ENCODE data around the gene CLDN8.

CLDN8 gene

DNA sequence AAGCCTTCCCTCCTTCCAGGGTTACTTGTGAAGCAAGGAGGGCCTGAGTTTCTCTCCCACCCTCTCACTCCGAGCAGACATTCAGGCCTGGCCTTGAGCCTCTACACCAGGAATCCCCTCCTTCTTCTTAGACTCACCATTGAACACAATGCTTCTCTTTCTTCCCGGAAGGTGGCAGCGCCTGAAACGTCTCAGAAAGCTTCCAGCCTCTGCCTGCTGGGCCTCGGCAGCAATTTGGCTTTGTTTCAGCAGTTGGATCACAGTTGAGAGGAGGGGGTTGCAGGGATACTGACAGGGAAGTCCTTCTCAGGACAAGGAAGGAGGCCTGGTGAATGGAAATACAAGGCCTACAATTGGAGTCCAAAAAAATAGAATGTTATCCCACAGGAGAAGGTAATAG lies 6.3 kb downstream of the CLDN8 start:
- H3K27ac ChIP-seq (ENCODE audit: low read length) = no peak overlapping the region
- H3K4me2 ChIP-seq (ENCODE audit: low read length) = no peak overlapping the region
- H3K79me2 ChIP-seq (ENCODE audit: low read length) = no peaks in the 10 kb centered on the region
- H4K20me1 ChIP-seq (ENCODE audit: insufficient read depth, low read length) = no peaks in the 10 kb centered on the region
- no peak overlapping the region for H3K4me3 ChIP-seq (ENCODE audit: low read length)
- H3K27me3 ChIP-seq (ENCODE audit: low read depth, low read length) = no peaks in the 10 kb centered on the region
- H3K9ac ChIP-seq (ENCODE audit: low read length) = no peak overlapping the region
- H2AFZ ChIP-seq (ENCODE audit: low read depth, low read length) = no peak overlapping the region
- H3K9me3 ChIP-seq (ENCODE audit: insufficient read depth, low read length) = no peaks in the 10 kb centered on the region
- no peaks in the 10 kb centered on the region for H3K4me1 ChIP-seq (ENCODE audit: low read length)
- H3K36me3 ChIP-seq (replicated peaks; ENCODE audit: low read depth, low read length) = no peaks in the 10 kb centered on the region
- TF ChIP-seq, protein P1, sequence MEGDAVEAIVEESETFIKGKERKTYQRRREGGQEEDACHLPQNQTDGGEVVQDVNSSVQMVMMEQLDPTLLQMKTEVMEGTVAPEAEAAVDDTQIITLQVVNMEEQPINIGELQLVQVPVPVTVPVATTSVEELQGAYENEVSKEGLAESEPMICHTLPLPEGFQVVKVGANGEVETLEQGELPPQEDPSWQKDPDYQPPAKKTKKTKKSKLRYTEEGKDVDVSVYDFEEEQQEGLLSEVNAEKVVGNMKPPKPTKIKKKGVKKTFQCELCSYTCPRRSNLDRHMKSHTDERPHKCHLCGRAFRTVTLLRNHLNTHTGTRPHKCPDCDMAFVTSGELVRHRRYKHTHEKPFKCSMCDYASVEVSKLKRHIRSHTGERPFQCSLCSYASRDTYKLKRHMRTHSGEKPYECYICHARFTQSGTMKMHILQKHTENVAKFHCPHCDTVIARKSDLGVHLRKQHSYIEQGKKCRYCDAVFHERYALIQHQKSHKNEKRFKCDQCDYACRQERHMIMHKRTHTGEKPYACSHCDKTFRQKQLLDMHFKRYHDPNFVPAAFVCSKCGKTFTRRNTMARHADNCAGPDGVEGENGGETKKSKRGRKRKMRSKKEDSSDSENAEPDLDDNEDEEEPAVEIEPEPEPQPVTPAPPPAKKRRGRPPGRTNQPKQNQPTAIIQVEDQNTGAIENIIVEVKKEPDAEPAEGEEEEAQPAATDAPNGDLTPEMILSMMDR (IDR thresholded peaks at IDR 0.05; ENCODE audit: low read depth, low read length) = no peak
- TF ChIP-seq EZH2phosphoT487 (IDR thresholded peaks at IDR 0.05; ENCODE audit: low read depth) = no peak

DNA sequence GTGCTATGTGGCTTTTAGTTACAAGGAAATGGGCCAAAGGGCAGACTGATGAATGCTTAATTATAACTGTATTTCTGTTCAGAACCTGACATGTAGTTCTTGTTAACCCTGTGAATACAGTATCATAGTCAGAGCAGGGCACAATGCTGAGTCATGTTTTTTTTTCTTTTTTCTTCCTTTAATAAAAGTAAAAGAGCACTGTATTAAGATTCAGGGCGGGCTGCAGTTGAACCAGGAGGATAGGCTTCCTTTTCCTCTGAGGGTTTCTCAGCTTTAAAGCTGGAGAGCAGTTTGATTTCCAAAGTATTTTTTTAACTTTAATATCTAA lies 8.7 kb downstream of the CLDN8 start:
- Histone ChIP-seq H3K36me3 (replicated peaks; ENCODE audit: low read depth, low read length) (no peaks in the 10 kb centered on the region), H3K4me3 (ENCODE audit: low read length) (no peak overlapping the region), H4K20me1 (ENCODE audit: insufficient read depth, low read length) (no peaks in the 10 kb centered on the region), H3K27ac (ENCODE audit: low read length) (no peak overlapping the region), H3K9me3 (ENCODE audit: insufficient read depth, low read length) (no peaks in the 10 kb centered on the region), H3K9ac (ENCODE audit: low read length) (no peak overlapping the region), H3K79me2 (ENCODE audit: low read length) (no peaks in the 10 kb centered on the region), H3K27me3 (ENCODE audit: low read depth, low read length) (no peaks in the 10 kb centered on the region), H3K4me1 (ENCODE audit: low read length) (no peaks in the 10 kb centered on the region), H2AFZ (ENCODE audit: low read depth, low read length) (no peak overlapping the region), H3K4me2 (ENCODE audit: low read length) (no peak overlapping the region)
- TF ChIP-seq EZH2phosphoT487 (IDR thresholded peaks at IDR 0.05; ENCODE audit: low read depth) = no peak
- TF ChIP-seq, protein P1 (IDR thresholded peaks at IDR 0.05; ENCODE audit: low read depth, low read length) = no peak

DNA sequence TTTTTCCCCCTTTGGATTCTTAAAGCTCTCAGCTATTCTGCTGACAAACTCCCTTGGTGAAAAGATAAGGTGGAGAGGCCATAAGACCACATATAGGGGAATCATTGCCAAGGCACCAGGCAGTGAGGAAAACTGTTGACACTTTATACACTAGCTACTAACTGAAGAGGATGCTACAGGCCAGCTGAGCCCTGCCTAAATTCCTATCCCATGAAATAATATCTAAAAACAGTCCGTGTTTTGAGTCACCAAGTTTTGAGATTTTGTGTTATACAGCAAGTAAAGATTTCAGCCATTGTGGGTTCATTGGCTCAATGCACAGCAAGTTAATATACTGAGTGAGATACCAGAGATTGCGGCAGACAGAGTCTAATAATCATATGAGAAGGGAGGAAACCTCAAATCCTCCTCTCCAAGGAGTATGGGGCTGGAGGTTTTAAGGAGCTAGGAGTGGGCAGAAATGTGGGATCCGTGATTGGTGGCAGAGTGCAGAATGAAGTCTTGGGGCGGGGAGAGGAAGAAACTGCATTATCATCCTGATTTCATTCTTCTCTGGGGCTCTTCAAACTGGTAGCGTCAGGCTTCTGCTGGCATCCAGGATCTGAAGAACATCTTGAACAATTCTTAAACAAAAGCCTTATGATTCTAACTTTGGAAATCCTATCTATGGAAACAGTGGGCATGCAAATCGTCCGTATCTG lies 9.2 kb downstream of the CLDN8 start:
- TF ChIP-seq, protein P1 (IDR thresholded peaks at IDR 0.05; ENCODE audit: low read depth, low read length) = no peak
- no peak for TF ChIP-seq EZH2phosphoT487 (IDR thresholded peaks at IDR 0.05; ENCODE audit: low read depth)
- H2AFZ ChIP-seq (ENCODE audit: low read depth, low read length) = no peak overlapping the region
- no peaks in the 10 kb centered on the region for H3K27me3 ChIP-seq (ENCODE audit: low read depth, low read length)
- no peak overlapping the region for H3K9ac ChIP-seq (ENCODE audit: low read length)
- H3K4me1 ChIP-seq (ENCODE audit: low read length) = no peaks in the 10 kb centered on the region
- H3K27ac ChIP-seq (ENCODE audit: low read length) = no peak overlapping the region
- no peak overlapping the region for H3K4me2 ChIP-seq (ENCODE audit: low read length)
- no peaks in the 10 kb centered on the region for H3K79me2 ChIP-seq (ENCODE audit: low read length)
- H3K4me3 ChIP-seq (ENCODE audit: low read length) = no peak overlapping the region
- H3K36me3 ChIP-seq (replicated peaks; ENCODE audit: low read depth, low read length) = no peaks in the 10 kb centered on the region
- no peaks in the 10 kb centered on the region for H4K20me1 ChIP-seq (ENCODE audit: insufficient read depth, low read length)
- no peaks in the 10 kb centered on the region for H3K9me3 ChIP-seq (ENCODE audit: insufficient read depth, low read length)

DNA sequence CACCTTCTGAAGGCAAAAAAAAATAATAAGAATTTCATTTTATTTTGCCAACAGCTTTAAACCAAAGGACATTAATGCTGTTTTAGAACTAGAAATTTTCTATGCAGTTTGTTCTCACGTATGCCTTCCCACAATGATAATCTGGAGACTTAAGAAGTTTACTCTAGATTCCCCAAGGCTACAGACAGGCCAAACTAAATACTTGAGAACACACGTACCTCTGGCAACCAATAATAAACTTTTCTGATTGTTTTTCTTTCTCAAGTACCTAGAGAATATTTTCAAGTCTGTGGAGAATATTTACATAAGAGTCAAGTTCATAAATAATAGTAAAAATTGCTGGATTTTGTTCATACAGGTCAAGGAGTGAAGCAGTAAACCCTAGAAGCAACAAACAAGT lies 15.9 kb downstream of the CLDN8 start:
- H3K4me3 ChIP-seq (ENCODE audit: low read length) = no peak overlapping the region
- TF ChIP-seq, protein P1 (IDR thresholded peaks at IDR 0.05; ENCODE audit: low read depth, low read length) = no peak
- TF ChIP-seq EZH2phosphoT487 (IDR thresholded peaks at IDR 0.05; ENCODE audit: low read depth) = no peak

More for the DNA sequence above, 15.9 kb downstream of the CLDN8 start:
- Histone ChIP-seq H3K79me2 (ENCODE audit: low read length) (no peaks in the 10 kb centered on the region), H3K36me3 (replicated peaks; ENCODE audit: low read depth, low read length) (no peaks in the 10 kb centered on the region), H3K27ac (ENCODE audit: low read length) (no peak overlapping the region), H3K4me2 (ENCODE audit: low read length) (no peak overlapping the region), H3K9ac (ENCODE audit: low read length) (no peak overlapping the region), H4K20me1 (ENCODE audit: insufficient read depth, low read length) (no peaks in the 10 kb centered on the region), H3K4me1 (ENCODE audit: low read length) (no peaks in the 10 kb centered on the region), H3K9me3 (ENCODE audit: insufficient read depth, low read length) (no peaks in the 10 kb centered on the region), H3K27me3 (ENCODE audit: low read depth, low read length) (no peaks in the 10 kb centered on the region), H2AFZ (ENCODE audit: low read depth, low read length) (no peak overlapping the region)

All from OCI-LY3 (cell line).